Retinal pigment epithelial cell (primary cell): ENCODE results near the gene KCNA1.

Experiments used
- DNase-seq: peaks from one replicate; pipeline ENCODE4 v3.0.0-alpha.2; 2010; ENCODE audit warnings: low read depth
- H3K4me3 ChIP-seq: 2 replicates; pipeline ENCODE4 v1.5.1; 2011; ENCODE audit warnings: mild to moderate bottlenecking, low read length, control low read depth, moderate library complexity
- TF ChIP-seq, protein P1 (sequence below): conservative IDR thresholded peaks from 2 replicates; pipeline ENCODE4 v1.5.1; 2011; ENCODE audit warnings: low read depth, low read length, control low read depth, inconsistent platforms

Gene KCNA1

GRCh38 chr12:4910502-4911315 lies 1.0 kb downstream of the KCNA1 start:
- DNase-seq, result no peak
- H3K4me3 ChIP-seq, result peak overlapping the region; percentile 20

DNA sequence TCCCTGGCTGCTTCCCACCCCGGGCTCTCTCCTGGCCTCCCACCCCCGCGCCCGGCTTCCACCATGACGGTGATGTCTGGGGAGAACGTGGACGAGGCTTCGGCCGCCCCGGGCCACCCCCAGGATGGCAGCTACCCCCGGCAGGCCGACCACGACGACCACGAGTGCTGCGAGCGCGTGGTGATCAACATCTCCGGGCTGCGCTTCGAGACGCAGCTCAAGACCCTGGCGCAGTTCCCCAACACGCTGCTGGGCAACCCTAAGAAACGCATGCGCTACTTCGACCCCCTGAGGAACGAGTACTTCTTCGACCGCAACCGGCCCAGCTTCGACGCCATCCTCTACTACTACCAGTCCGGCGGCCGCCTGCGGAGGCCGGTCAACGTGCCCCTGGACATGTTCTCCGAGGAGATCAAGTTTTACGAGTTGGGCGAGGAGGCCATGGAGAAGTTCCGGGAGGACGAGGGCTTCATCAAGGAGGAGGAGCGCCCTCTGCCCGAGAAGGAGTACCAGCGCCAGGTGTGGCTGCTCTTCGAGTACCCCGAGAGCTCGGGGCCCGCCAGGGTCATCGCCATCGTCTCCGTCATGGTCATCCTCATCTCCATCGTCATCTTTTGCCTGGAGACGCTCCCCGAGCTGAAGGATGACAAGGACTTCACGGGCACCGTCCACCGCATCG lies 1.8 kb downstream of the KCNA1 start:
- no peak overlapping the region for H3K4me3 ChIP-seq
- TF ChIP-seq, protein P1, sequence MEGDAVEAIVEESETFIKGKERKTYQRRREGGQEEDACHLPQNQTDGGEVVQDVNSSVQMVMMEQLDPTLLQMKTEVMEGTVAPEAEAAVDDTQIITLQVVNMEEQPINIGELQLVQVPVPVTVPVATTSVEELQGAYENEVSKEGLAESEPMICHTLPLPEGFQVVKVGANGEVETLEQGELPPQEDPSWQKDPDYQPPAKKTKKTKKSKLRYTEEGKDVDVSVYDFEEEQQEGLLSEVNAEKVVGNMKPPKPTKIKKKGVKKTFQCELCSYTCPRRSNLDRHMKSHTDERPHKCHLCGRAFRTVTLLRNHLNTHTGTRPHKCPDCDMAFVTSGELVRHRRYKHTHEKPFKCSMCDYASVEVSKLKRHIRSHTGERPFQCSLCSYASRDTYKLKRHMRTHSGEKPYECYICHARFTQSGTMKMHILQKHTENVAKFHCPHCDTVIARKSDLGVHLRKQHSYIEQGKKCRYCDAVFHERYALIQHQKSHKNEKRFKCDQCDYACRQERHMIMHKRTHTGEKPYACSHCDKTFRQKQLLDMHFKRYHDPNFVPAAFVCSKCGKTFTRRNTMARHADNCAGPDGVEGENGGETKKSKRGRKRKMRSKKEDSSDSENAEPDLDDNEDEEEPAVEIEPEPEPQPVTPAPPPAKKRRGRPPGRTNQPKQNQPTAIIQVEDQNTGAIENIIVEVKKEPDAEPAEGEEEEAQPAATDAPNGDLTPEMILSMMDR, result no peak
- no peak for DNase-seq

More at GRCh38 chr12:4910502-4911315, 1.0 kb downstream of the KCNA1 start:
- TF ChIP-seq, protein P1, result no peak

DNA sequence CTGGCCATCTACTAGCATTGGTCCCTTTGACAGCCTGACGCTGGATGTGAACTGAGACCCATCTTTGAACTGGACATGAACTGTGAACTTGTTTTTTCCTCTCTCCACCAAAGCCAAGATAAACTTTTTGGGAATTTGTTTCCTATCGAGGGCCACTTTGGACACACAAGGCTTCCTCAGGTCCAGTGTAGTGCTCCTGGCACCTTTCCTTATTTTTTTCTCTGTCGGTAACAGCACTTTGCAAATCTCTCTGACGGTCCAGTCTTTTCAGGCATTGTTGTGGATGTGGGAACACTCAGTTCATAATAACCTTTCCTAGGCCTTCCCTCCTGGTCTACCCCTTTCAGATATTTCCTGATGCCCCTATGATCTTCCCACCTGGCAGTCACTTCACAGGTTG lies 5.0 kb downstream of the KCNA1 start:
- no peak for DNase-seq
- no peak overlapping the region for H3K4me3 ChIP-seq

DNA sequence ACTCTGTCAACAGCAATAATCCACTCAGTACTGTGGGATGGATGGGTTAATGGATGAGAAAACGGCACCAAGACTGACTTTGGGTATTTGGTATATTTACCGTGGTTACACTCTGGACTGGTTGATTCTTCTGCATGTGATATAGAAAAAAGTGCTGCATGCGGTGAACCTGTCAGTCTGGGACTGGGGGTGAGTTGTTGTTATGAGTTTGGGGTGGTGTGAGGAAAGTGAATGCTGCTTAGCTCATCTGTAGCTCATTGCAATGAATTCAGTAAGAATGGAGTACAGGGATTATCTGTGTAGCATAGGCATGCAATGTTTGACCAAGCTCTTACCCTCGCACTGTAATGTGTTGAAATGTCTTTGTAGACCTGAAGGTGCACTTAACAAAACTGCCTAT lies 6.0 kb downstream of the KCNA1 start:
- DNase-seq, result no peak

More for the DNA sequence above, 5.0 kb downstream of the KCNA1 start:
- TF ChIP-seq, protein P1, result no peak

GRCh38 chr12:4918950-4919660 lies 9.4 kb downstream of the KCNA1 start:
- H3K4me3 ChIP-seq, result no peak overlapping the region
- no peak for DNase-seq
- TF ChIP-seq, protein P1, result no peak

More for the DNA sequence above, 6.0 kb downstream of the KCNA1 start:
- TF ChIP-seq, protein P1, result no peak
- no peak overlapping the region for H3K4me3 ChIP-seq

GRCh38 chr12:4932576-4932975 lies 22.9 kb downstream of the KCNA1 start:
- no peak overlapping the region for H3K4me3 ChIP-seq
- TF ChIP-seq, protein P1, result no peak
- no peak for DNase-seq
